ENCODE results near the gene MTA3.

The MTA3 gene

DNA sequence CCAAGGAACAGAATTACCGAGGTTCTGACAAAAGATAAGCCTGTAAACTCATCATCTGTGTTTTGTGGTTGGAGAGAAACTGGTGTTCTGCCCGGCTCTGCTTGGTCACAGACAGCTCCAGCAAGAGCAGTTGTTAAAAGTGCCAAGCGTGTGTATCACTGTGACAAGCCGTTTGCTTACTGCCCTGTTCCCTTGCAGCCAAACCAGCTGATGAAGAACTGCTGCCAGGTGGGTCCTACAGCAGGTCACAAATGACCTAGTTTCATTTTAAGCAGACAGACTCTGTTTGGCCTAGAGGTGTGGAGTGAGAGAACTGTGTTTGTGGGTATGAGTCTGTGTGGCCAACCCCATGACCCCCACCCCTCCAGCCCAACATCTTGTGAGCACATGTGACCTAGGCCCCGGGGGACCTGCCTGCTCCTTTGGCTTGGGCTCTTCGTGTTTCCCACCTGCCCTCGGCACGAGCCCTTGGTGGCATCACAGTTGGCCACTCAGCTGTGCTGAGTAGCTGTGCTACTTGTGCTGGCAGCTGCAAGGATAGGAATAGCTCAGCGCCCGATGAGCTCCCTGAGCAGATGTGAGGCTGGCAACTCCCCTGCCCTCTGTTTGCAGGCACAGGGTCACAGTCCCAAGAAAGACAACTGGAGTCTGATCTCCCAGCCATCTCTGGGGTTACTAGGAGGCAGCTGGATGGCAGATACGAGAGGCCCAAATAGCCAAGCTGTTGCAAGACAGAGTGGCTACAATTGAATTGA is 185.8 kb downstream of the MTA3 start:
- TF ChIP-seq, protein P1, sequence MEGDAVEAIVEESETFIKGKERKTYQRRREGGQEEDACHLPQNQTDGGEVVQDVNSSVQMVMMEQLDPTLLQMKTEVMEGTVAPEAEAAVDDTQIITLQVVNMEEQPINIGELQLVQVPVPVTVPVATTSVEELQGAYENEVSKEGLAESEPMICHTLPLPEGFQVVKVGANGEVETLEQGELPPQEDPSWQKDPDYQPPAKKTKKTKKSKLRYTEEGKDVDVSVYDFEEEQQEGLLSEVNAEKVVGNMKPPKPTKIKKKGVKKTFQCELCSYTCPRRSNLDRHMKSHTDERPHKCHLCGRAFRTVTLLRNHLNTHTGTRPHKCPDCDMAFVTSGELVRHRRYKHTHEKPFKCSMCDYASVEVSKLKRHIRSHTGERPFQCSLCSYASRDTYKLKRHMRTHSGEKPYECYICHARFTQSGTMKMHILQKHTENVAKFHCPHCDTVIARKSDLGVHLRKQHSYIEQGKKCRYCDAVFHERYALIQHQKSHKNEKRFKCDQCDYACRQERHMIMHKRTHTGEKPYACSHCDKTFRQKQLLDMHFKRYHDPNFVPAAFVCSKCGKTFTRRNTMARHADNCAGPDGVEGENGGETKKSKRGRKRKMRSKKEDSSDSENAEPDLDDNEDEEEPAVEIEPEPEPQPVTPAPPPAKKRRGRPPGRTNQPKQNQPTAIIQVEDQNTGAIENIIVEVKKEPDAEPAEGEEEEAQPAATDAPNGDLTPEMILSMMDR (IDR thresholded peaks at IDR 0.05; ENCODE audit: low read depth, low read length, missing control alignments) = no peak
- no peak overlapping the region for H3K4me3 ChIP-seq (replicated peaks; ENCODE audit: low read depth, low read length)
- DNase-seq (ENCODE audit: extremely low read depth, low read depth) = no peak

DNA sequence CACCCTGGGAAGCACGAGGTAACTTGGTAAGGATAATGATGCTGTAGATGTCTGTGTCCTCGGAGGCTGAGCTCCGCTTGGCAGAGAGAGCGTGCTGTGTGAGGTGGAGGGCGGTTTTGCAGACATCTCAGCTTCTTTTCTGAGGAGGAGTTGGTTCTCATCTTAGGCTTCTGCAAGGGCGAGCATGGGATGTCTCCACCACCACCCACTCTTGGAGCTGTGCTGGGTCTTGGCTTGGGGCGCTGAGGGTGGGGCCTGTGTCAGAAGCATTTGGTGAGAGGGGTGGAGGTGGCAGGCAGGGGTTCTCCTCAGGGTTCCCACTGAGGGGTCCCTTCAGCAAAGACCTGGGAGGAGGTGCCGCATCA is 186.3 kb downstream of the MTA3 start:
- TF ChIP-seq, protein P1 (IDR thresholded peaks at IDR 0.05; ENCODE audit: low read depth, low read length, missing control alignments) = no peak
- H3K4me3 ChIP-seq (replicated peaks; ENCODE audit: low read depth, low read length) = no peak overlapping the region
- DNase-seq (ENCODE audit: extremely low read depth, low read depth) = no peak

DNA sequence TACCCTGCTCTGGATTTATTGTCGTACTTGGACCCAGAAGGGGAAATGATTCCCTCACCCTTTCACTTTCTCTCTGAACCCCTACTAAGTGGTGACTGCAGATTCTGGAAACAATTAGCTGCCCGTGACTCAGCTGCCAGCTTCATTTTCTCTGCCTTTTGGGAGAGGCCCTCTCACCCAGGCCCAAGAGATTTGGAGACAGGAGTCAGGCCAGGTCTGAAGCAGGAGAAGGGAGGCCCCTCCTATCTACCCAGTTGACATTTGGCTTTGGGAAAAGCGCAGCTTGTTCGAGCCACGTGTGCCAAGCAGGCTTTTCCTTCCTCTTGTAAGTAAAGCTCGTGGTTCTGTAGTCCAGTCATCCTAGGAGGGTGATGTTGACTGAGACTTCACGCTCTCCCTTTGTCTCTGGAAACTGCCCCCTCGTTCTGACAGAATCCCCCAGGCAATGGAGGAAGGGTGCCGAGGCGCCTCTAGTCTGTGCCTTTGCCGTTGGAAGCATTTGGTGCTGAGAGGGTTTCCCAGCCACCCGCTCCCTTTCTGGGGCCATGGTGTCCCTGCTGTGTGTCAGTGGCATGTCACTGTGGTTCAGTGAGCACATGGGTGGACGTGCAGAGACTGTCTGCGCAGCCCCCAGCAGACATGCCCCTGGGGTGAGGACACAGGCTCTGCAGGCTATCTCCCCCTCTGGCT is 186.9 kb downstream of the MTA3 start:
- TF ChIP-seq, protein P1 (IDR thresholded peaks at IDR 0.05; ENCODE audit: low read depth, low read length, missing control alignments) = no peak
- DNase-seq (ENCODE audit: extremely low read depth, low read depth) = peak; percentile 38
- no peak overlapping the region for H3K4me3 ChIP-seq (replicated peaks; ENCODE audit: low read depth, low read length)

DNA sequence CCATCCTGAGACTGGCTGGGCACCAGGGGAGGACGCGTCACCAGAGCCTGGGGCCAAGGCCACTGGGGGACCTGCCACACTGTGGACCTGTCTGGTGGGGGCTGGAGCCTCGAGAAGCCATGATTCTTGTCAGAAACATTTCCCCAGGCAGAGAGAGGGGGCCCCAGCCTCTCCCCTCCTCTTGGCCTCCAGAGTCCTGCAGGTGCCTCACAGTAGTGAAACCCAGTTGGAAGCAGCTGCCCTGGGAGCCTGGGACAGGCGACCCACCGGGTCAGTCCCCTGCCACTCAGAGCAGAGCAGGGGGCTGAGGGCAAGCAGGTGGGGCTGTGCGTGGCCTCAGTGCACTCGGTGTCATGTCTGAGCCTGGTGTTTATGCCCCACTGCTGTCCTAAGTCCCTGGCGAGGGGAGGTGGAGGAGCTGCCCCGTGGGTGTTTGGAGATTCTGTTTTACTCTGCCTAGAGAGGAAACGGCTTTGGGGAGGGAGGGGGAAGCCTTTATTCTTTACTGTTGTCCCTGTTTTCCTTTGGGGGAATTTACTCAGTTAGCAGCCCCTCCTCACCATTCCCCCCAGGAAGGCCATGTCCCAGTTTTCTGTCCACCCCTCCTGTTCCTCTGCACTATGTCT is 187.8 kb downstream of the MTA3 start:
- DNase-seq (ENCODE audit: extremely low read depth, low read depth) = no peak
- H3K4me3 ChIP-seq (replicated peaks; ENCODE audit: low read depth, low read length) = no peak overlapping the region
- TF ChIP-seq, protein P1 (IDR thresholded peaks at IDR 0.05; ENCODE audit: low read depth, low read length, missing control alignments) = no peak

DNA sequence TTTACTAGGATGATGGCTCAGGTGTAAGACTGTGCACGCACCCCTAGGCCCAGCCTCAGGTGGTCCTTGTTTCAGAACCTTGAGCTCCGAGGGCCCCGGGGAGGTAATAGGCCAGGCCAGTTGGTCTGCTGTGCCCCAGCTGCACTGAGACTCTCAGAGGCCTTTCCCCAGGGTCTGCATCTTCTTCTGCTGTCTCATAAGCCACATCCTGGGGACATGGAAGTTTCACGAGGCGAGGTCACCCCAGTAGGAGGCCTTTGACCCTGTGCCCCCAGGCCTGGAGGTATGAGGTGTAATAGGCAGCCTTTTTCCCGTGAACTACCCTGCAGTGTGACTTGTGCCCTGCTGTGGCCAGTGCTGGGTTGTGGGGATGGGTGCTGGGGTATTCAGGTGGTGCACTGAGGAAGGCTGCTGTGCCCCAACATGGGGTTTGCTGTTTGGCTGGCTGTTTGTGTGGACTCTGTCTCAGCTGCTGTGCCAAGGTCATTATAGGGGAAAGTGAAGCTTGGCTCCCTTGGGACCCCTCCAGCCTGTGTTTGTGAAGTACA is 188.6 kb downstream of the MTA3 start:
- H3K4me3 ChIP-seq (replicated peaks; ENCODE audit: low read depth, low read length) = no peak overlapping the region
- TF ChIP-seq, protein P1 (IDR thresholded peaks at IDR 0.05; ENCODE audit: low read depth, low read length, missing control alignments) = no peak
- DNase-seq (ENCODE audit: extremely low read depth, low read depth) = no peak

DNA sequence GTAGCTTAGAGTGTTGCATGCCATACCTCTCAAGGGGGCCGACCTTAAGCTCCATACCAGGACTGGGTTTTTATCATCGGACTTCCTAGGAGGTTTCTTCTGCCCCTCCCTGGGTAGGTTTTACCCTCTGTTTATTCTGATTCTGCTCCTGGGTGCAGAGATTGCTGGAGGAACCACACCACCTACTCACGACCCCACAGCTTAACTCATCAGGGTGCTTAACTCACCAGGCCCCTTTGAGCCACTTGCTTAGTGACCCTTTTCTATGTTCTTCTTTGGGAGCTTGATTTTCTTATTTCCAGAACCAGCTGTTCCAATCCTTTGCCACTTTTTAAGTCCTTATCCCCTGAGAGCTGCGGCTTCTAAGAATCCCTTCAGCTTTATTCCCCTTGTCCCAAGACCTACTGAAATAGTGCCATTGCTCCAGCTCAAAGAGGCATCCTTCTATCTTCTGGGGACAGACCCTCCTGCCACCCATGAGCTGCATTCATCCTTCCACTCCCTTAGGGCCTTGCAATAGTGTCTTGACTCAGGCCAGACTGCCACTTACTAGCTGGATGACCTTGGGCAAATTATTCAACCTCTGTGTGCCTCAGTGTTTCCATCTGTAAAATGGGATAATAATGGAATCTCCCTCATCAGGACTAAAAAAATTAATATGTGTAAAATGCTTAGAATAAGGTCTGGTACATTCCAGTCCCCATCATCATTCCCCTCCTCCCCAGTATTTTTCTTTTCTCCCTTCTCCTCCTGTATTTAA is 189.7 kb downstream of the MTA3 start:
- TF ChIP-seq, protein P1 (IDR thresholded peaks at IDR 0.05; ENCODE audit: low read depth, low read length, missing control alignments) = no peak
- H3K4me3 ChIP-seq (replicated peaks; ENCODE audit: low read depth, low read length) = no peak overlapping the region
- no peak for DNase-seq (ENCODE audit: extremely low read depth, low read depth)
